Neural progenitor cell (in vitro differentiated cells): ENCODE data around the gene LGALS4. TPM values are rescaled to one million over a fixed set of nuclear protein-coding genes. Genes with fewer than 3 reads are reported as not detected.
"Not testable (repeated sequence)": the region's sequence is repeated elsewhere in the genome, so short reads cannot be mapped to it uniquely, and the experiment has no call there.

Experiments
- DNase-seq: peaks from one replicate; pipeline ENCODE4 v3.0.0-alpha.2; 2016; ENCODE audit warnings: low spot score
- H2AFZ ChIP-seq: fragments of 200-600 bp; sonication (generic); replicated peaks from 2 replicates; pipeline ENCODE4 v1.6.1; 2016; ENCODE audit warnings: antibody characterized with exemption
- H3F3A ChIP-seq: fragments of 200-600 bp; sonication (generic); 2 replicates; pipeline ENCODE4 v1.6.1; 2016; ENCODE audit warnings: antibody characterized with exemption, low read depth
- H3K27ac ChIP-seq: fragments of 200-600 bp; sonication (generic); 2 replicates; pipeline ENCODE4 v1.5.1; 2016; ENCODE audit warnings: mild to moderate bottlenecking
- H3K27me3 ChIP-seq: fragments of 200-600 bp; sonication (generic); 2 replicates; pipeline ENCODE4 v1.6.1; 2016; ENCODE audit warnings: mild to moderate bottlenecking, moderate library complexity
- H3K36me3 ChIP-seq: fragments of 200-600 bp; sonication (generic); 2 replicates; pipeline ENCODE4 v1.5.1; 2016
- H3K4me1 ChIP-seq: fragments of 200-600 bp; sonication (generic); 2 replicates; pipeline ENCODE4 v1.6.1; 2016; ENCODE audit warnings: mixed run types
- H3K4me2 ChIP-seq: fragments of 200-600 bp; sonication (generic); 2 replicates; pipeline ENCODE4 v1.6.1; 2016
- H3K4me3 ChIP-seq: fragments of 200-600 bp; sonication (generic); 2 replicates; pipeline ENCODE4 v1.5.1; 2016
- H3K79me2 ChIP-seq: fragments of 200-600 bp; sonication (generic); 2 replicates; pipeline ENCODE4 v1.6.1; 2016; ENCODE audit warnings: low read depth
- H3K9ac ChIP-seq: fragments of 200-600 bp; sonication (generic); 2 replicates; pipeline ENCODE4 v1.6.1; 2016
- H3K9me3 ChIP-seq: fragments of 200-600 bp; sonication (generic); 2 replicates; pipeline ENCODE4 v1.5.1; 2016; ENCODE audit warnings: low read depth
- H4K20me1 ChIP-seq: fragments of 200-600 bp; sonication (generic); 2 replicates; pipeline ENCODE4 v1.6.1; 2016; ENCODE audit warnings: low read depth
- H3K27ac Mint-ChIP-seq: 3 replicates; pipeline ENCODE4 v1.8.0; 2021; ENCODE audit warnings: mixed read lengths
- H3K27me3 Mint-ChIP-seq: 2 replicates; pipeline ENCODE4 v1.8.0; 2022; ENCODE audit warnings: low read depth, mild to moderate bottlenecking, inconsistent platforms, moderate library complexity, mixed read lengths; ENCODE audit not compliant: insufficient read depth
- H3K36me3 Mint-ChIP-seq: 3 replicates; pipeline ENCODE4 v1.8.0; 2021; ENCODE audit warnings: mixed read lengths
- H3K4me1 Mint-ChIP-seq: 3 replicates; pipeline ENCODE4 v1.8.0; 2021; ENCODE audit warnings: mixed read lengths
- H3K4me3 Mint-ChIP-seq: 3 replicates; pipeline ENCODE4 v1.8.0; 2021; ENCODE audit warnings: mild to moderate bottlenecking, moderate library complexity, mixed read lengths
- H3K9me3 Mint-ChIP-seq: 3 replicates; pipeline ENCODE4 v1.8.0; 2020; ENCODE audit warnings: mixed read lengths
- CTCF ChIP-seq: fragments of 200-600 bp; sonication (generic); IDR thresholded peaks from 2 replicates; pipeline ENCODE4 v1.5.1; 2017; ENCODE audit warnings: antibody characterized with exemption, mild to moderate bottlenecking
- EZH2 ChIP-seq: fragments of 200-600 bp; sonication (generic); IDR thresholded peaks from 2 replicates; pipeline ENCODE4 v1.6.1; 2017; ENCODE audit warnings: antibody characterized with exemption, mild to moderate bottlenecking, moderate library complexity
- EZH2phosphoT487 ChIP-seq: fragments of 200-600 bp; sonication (generic); IDR thresholded peaks from 2 replicates; pipeline ENCODE4 v1.6.1; 2017; ENCODE audit warnings: antibody characterized with exemption
- total RNA-seq: library from RNA; depleted of rRNA; stranded (reverse); fragments of >200 nt; gene quantifications from 2 replicates; pipeline ENCODE4 v1.2.3, GENCODE V29; 2015; ENCODE audit warnings: low replicate concordance

Gene LGALS4
- total RNA-seq, 1 donor from 2014 or later, result not detected

- Histone ChIP-seq H3K27ac (peak overlapping the region; percentile 48), H3K4me1 (peaks cover 8% of the 10 kb centered on the region), H4K20me1 (peaks cover 7% of the 10 kb centered on the region), H3K9ac (no peak overlapping the region), H2AFZ (no peak overlapping the region), H3K4me3 (no peak overlapping the region), H3K4me2 (no peak overlapping the region), H3K79me2 (peaks cover 10% of the 10 kb centered on the region), H3F3A (peaks cover 58% of the 10 kb centered on the region), H3K27me3 (no peaks in the 10 kb centered on the region), H3K9me3 (no peaks in the 10 kb centered on the region), H3K36me3 (peaks cover 3% of the 10 kb centered on the region)
- no peak overlapping the region for H3K4me3 Mint-ChIP-seq
- DNase-seq, result no peak
- H3K27me3 Mint-ChIP-seq, result peaks cover 6% of the 10 kb centered on the region
- H3K36me3 Mint-ChIP-seq, result peaks cover 28% of the 10 kb centered on the region
- TF ChIP-seq EZH2phosphoT487, result no peak
- TF ChIP-seq EZH2, result no peak
- TF ChIP-seq CTCF, result no peak
- H3K27ac Mint-ChIP-seq, result no peak overlapping the region
- H3K9me3 Mint-ChIP-seq, result no peaks in the 10 kb centered on the region
- peaks cover 16% of the 10 kb centered on the region for H3K4me1 Mint-ChIP-seq
Observed at GRCh38 chr19:38833092-38833425, 20.3 kb upstream of the LGALS4 start.

GRCh38 chr19:38831142-38831605 lies 18.4 kb upstream of the LGALS4 start:
- H3K4me3 Mint-ChIP-seq, result peak overlapping the region; percentile 91
- peak overlapping the region; percentile 50 for H3K9ac ChIP-seq
- H4K20me1 ChIP-seq, result peaks cover 2% of the 10 kb centered on the region
- H3F3A ChIP-seq, result peaks cover 40% of the 10 kb centered on the region
- TF ChIP-seq EZH2phosphoT487 (no peak), EZH2 (no peak), CTCF (no peak)
- H3K4me2 ChIP-seq, result peak overlapping the region; percentile 92
- H3K9me3 Mint-ChIP-seq, result no peaks in the 10 kb centered on the region
- peak overlapping the region; percentile 92 for H2AFZ ChIP-seq
- peaks cover 10% of the 10 kb centered on the region for H3K79me2 ChIP-seq
- H3K27me3 ChIP-seq, result no peaks in the 10 kb centered on the region
- H3K36me3 ChIP-seq, result peaks cover 8% of the 10 kb centered on the region
- DNase-seq, result peak; percentile 56
- H3K4me3 ChIP-seq, result peak overlapping the region; percentile 73
- H3K36me3 Mint-ChIP-seq, result peaks cover 27% of the 10 kb centered on the region
- peak overlapping the region; percentile 91 for H3K27ac Mint-ChIP-seq
- no peak overlapping the region for H3K27ac ChIP-seq
- H3K4me1 ChIP-seq, result peaks cover 8% of the 10 kb centered on the region
- H3K4me1 Mint-ChIP-seq, result peaks cover 21% of the 10 kb centered on the region
- H3K9me3 ChIP-seq, result no peaks in the 10 kb centered on the region
- peaks cover 5% of the 10 kb centered on the region for H3K27me3 Mint-ChIP-seq

- Mint-ChIP-seq H3K4me3 (peak overlapping the region; percentile 91), H3K36me3 (peaks cover 24% of the 10 kb centered on the region), H3K9me3 (no peaks in the 10 kb centered on the region), H3K27me3 (peaks cover 4% of the 10 kb centered on the region), H3K27ac (no peak overlapping the region), H3K4me1 (peaks cover 25% of the 10 kb centered on the region)
- H3K9me3 ChIP-seq, result no peaks in the 10 kb centered on the region
- peaks cover 9% of the 10 kb centered on the region for H3K4me1 ChIP-seq
- peaks cover 10% of the 10 kb centered on the region for H3K79me2 ChIP-seq
- peaks cover 8% of the 10 kb centered on the region for H3K36me3 ChIP-seq
- H3K4me3 ChIP-seq, result no peak overlapping the region
- peaks cover 32% of the 10 kb centered on the region for H3F3A ChIP-seq
- H3K4me2 ChIP-seq, result no peak overlapping the region
- no peaks in the 10 kb centered on the region for H3K27me3 ChIP-seq
- DNase-seq, result no peak
- no peak overlapping the region for H3K27ac ChIP-seq
- no peaks in the 10 kb centered on the region for H4K20me1 ChIP-seq
- no peak for TF ChIP-seq CTCF
- TF ChIP-seq EZH2, result no peak
- TF ChIP-seq EZH2phosphoT487, result no peak
- no peak overlapping the region for H3K9ac ChIP-seq
- H2AFZ ChIP-seq, result no peak overlapping the region
Observed at GRCh38 chr19:38830039-38830733, 17.4 kb upstream of the LGALS4 start.

- not testable (repeated sequence) for H3K27me3 ChIP-seq, H3K9ac ChIP-seq, H4K20me1 ChIP-seq, H3K4me3 ChIP-seq, H3K4me2 ChIP-seq, H3K36me3 ChIP-seq, H3K9me3 ChIP-seq, H3K27me3 Mint-ChIP-seq, H3K9me3 Mint-ChIP-seq, DNase-seq, H2AFZ ChIP-seq, H3K27ac Mint-ChIP-seq, H3K27ac ChIP-seq
- Mint-ChIP-seq H3K4me1 (peaks cover 35% of the 10 kb centered on the region), H3K4me3 (peak overlapping the region; percentile 33), H3K36me3 (peaks cover 22% of the 10 kb centered on the region)
- H3K4me1 ChIP-seq, result peaks cover 19% of the 10 kb centered on the region
- H3F3A ChIP-seq, result peaks cover 33% of the 10 kb centered on the region
- H3K79me2 ChIP-seq, result peaks cover 10% of the 10 kb centered on the region
Observed at GRCh38 chr19:38829203-38829602, 16.5 kb upstream of the LGALS4 start.
